ENCODE measurements around the gene KIF26B.

The KIF26B gene

DNA sequence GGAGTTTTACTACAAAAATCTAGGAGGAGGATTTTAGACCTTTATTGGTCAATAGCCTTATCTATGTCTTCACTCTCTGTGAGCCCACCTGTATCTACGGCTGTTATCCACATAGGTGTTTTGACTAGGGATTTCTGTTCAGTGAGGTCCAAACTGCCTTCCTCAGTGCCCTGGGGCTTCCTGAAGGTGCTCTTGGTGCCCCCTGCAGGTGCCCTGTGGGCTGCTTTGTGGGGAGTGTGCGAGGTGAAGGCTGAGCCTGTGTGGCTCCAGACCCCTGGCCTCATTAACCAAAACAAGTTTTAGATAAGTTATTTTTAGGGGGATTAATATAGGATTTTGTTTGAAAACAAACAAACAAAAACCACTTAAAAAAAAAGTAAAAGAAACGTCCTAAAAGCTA is 122.5 kb downstream of the KIF26B start:
- TF ChIP-seq, protein P1, sequence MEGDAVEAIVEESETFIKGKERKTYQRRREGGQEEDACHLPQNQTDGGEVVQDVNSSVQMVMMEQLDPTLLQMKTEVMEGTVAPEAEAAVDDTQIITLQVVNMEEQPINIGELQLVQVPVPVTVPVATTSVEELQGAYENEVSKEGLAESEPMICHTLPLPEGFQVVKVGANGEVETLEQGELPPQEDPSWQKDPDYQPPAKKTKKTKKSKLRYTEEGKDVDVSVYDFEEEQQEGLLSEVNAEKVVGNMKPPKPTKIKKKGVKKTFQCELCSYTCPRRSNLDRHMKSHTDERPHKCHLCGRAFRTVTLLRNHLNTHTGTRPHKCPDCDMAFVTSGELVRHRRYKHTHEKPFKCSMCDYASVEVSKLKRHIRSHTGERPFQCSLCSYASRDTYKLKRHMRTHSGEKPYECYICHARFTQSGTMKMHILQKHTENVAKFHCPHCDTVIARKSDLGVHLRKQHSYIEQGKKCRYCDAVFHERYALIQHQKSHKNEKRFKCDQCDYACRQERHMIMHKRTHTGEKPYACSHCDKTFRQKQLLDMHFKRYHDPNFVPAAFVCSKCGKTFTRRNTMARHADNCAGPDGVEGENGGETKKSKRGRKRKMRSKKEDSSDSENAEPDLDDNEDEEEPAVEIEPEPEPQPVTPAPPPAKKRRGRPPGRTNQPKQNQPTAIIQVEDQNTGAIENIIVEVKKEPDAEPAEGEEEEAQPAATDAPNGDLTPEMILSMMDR (IDR thresholded peaks at IDR 0.05), result peak; percentile 38; the same call in 1 of the 2 replicates

DNA sequence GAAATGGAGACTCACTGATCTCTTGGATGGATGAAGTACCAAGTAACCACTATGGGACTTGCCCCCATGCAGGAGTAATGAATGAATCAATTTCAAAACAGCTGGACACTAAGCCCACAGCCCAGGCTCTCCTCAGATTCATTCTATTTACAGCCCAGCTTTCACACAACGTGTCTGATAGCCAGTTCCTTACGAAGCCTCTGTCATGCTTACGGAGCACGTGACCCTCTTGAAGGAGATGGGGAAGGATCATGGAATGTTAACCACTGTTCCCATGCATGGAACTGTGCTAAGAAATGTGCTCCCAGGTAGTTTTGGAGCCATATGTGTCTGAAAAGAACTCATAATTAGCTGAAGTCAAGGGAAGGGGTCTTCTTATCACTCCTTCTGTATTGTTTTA is 124.1 kb downstream of the KIF26B start:
- TF ChIP-seq, protein P1 (IDR thresholded peaks at IDR 0.05), result no peak

DNA sequence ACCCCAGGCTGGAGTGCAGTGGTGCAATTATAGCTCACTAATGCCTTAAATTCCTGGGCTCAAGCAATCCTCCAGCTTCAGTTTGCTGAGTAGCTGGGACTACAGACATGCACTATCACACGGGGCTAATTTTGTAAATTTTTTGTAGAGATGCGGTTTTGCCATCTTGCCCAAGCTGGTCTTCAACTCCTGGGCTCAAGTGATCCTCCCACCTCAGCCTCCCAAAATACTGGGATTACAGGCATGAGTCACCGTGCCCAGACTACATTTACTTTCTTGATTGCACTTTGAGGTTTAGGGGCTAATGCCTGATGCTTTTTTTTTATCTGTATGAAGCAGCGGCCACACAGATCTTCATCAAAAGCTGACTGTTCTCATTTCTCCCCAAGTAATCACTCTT is 124.6 kb downstream of the KIF26B start:
- TF ChIP-seq, protein P1 (IDR thresholded peaks at IDR 0.05), result no peak

DNA sequence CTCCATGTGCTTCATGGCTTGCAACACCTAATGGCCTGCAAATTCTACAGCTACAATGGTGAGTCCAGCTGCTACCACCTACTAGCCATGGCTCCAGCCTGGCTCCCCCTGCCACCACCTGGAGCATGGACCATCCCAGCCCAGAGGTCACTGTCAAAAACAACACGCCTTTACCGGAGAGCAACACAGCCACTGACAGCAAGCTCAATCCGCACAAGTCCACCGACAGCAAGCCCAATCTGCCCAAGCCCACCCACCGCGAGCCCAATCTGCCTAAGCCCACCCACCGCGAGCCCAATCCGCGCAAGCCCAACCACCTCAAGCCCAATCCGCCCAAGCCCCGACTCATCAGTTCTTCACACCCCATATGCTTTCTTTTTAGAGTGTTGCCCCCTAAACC is 128.2 kb downstream of the KIF26B start:
- TF ChIP-seq, protein P1 (IDR thresholded peaks at IDR 0.05), result no peak

DNA sequence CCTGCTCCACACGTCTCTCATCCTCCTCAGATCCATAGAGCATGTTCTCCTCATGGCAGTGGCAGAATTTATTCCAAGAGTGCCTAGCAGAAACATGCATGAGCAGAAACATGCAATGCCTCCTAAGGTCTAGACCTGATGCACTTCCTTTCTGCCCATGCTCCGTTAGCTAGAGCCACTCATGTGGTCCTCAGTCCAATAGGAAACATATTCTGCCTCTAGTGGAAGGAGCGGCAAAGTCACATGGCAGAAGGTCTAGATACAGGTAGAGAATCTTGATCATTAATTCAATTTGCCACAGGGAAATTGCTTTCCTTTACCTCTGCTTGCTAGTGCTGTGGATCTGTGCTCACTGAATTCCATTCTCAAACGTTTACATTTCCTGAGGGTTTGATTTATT is 130.4 kb downstream of the KIF26B start:
- TF ChIP-seq, protein P1 (IDR thresholded peaks at IDR 0.05), result no peak

GRCh38 chr1:245288796-245289195 is 134.0 kb downstream of the KIF26B start:
- TF ChIP-seq, protein P1 (IDR thresholded peaks at IDR 0.05), result no peak

DNA sequence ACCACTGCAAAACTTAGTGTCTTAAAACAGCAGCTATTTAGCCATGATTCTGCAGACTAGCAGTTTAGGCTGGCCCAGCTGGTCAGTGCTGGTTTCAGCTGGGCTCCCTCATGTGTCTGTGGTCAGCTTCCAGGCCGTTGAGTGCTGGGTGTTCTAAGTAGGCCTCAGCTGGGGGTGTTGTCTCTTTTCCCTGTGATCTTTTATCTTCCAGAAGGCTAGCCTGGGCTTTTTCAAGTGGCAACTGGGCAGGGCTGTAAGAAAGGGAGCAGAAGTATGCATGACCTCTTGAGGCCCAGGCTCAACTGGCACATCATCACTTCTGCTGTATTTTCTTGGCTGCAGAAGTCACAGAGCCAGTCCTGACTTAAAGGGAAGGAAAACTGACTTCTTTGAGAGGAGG is 136.1 kb downstream of the KIF26B start:
- TF ChIP-seq, protein P1 (IDR thresholded peaks at IDR 0.05), result no peak

DNA sequence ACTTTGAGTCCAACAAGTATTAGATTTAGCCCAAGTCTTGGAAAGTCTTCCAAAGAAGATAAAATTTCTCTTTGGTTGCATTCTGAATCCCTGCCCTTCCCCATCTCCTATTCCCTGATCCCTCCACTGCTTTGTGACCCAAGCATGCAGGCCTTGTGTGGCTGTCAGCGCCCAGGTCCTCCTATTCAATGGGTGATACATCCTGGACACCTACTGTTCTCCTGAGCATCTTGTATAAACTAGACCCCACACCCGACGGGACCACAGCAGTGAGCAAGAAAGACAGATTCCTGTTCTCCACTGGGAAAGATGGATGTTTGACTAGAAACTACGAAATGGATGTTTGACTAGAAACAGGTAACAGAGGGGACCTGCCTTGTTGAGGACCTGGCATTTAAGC is 136.6 kb downstream of the KIF26B start:
- TF ChIP-seq, protein P1 (IDR thresholded peaks at IDR 0.05), result no peak
